Heart left ventricle (tissue), 16 donors: Measurements from ENCODE around the gene TANK. TPM values are rescaled to one million over a fixed set of nuclear protein-coding genes. Genes with fewer than 3 reads are reported as not detected.

Experiments used
- ATAC-seq, 4 donors: fragments of 200-7000 bp; cut with Tn5 transposase; one replicate each; pipeline ENCODE4 v1.9.1; 2020 to 2022; ENCODE audit warnings: moderate library complexity in 4 of 4, mild to moderate bottlenecking in 3 of 4, moderate number of reproducible peaks in 1 of 4
- DNase-seq, 5 donors: peaks; one replicate each; pipeline ENCODE4 v3.0.0-alpha.2; 2020
- H3K27ac ChIP-seq, 12 donors: fragments of 200-600 bp; sonication (generic) in 4 of 12; one replicate each; pipeline versions ENCODE4 v1.5.0 to v1.8.0; 2016 to 2022; ENCODE audit warnings: mild to moderate bottlenecking in 2 of 12
- H3K27me3 ChIP-seq, 9 donors: fragments of 200-600 bp; sonication (generic) in 2 of 9; one replicate each; pipeline versions ENCODE4 v1.5.1 to v1.8.0; 2016 to 2022; ENCODE audit warnings: mild to moderate bottlenecking in 3 of 9
- H3K36me3 ChIP-seq, 9 donors: fragments of 200-600 bp; sonication (generic) in 2 of 9; one replicate each; pipeline versions ENCODE4 v1.5.0 to v1.8.0; 2018 to 2022; ENCODE audit warnings: mild to moderate bottlenecking in 2 of 9
- H3K4me1 ChIP-seq, 12 donors: fragments of 200-600 bp; sonication (generic) in 4 of 12; one replicate each; pipeline versions ENCODE4 v1.5.0 to v1.8.0; 2016 to 2022; ENCODE audit warnings: mild to moderate bottlenecking in 3 of 12
- H3K4me3 ChIP-seq, 12 donors: fragments of 200-600 bp; sonication (generic) in 4 of 12; one replicate each; pipeline versions ENCODE4 v1.5.0 to v1.8.0; 2017 to 2022; ENCODE audit warnings: mild to moderate bottlenecking in 9 of 12, moderate library complexity in 4 of 12
- H3K9me3 ChIP-seq, 12 donors: fragments of 200-600 bp; sonication (generic) in 4 of 12; one replicate each; pipeline versions ENCODE4 v1.5.0 to v1.8.0; 2016 to 2022; ENCODE audit warnings: mild to moderate bottlenecking in 1 of 12
- CTCF ChIP-seq, 12 donors: fragments of 200-600 bp; sonication (generic) in 4 of 12; IDR thresholded peaks; one replicate each; pipeline versions ENCODE4 v1.5.0 to v1.8.0; 2018 to 2022; ENCODE audit warnings: antibody characterized with exemption in 12 of 12, mild to moderate bottlenecking in 5 of 12
- POLR2A ChIP-seq, 2 donors: fragments of 450-650 bp; IDR thresholded peaks; one replicate each; pipeline ENCODE4 v1.6.1; 2017; ENCODE audit warnings: antibody characterized with exemption in 2 of 2, mild to moderate bottlenecking in 2 of 2, moderate library complexity in 2 of 2
- WGBS, 4 donors: extraction: QIAGEN DNeasy Blood & Tissue Kit in 2 of 4; methylation state at CpG; one replicate each; pipeline versions ENCODE4 v1.1.5 to v1.1.7; 2013 to 2018; 5-methylcytosine and 5-hydroxymethylcytosine counted together
- intact Hi-C, 10 donors: fragments of 100-400 bp; cut with DNase I; formaldehyde crosslinking; loops; one replicate each; pipeline versions ENCODE4 v1.11.1 to v1.14.2; 2022
- polyA plus RNA-seq, 2 donors: library from polyadenylated mRNA; stranded (reverse); fragments of 200-250 nt; gene quantifications; one replicate each; pipeline ENCODE4 v1.2.3, GENCODE V29; 2013
- total RNA-seq, 9 donors: library from RNA; depleted of rRNA in 2 of 9; stranded (reverse); fragments of >200 nt in 2 of 9; fragmentation: NEBNext Ultra II Directional in 3 of 9; extraction: Animal tissue kit (Norgen Biotek cat#: 25700) in 3 of 9; gene quantifications; one replicate each; pipeline versions ENCODE4 v1.1.0 to v1.2.4, GENCODE V29; 2016 to 2023
- donor health status: ischemic (EF 13 %, LVEDD 7.1; RV severe dilation, severe dysfunction).
- donor health status: healthy with polysubstance abuse.
- donor health status: DM: no; HTN: yes; CAD: no.
- donor health status: DM: no; HTN: no; CAD: no.
- donor health status: ischemic (EF 25% LVEDD 6.9; RV normal size, moderate dysfunction).
- donor health status: ischemic (EF 25% LVEDD 5.7; RV mildly dilated, moderate dysfunction).
- donor health status: healthy.
- donor health status: DM: yes; HTN: yes; CAD: no.
- donor health status: ischemic (EF 35%, LVEDD 5.7; RV mildly dilated, moderate dysfunction).
- donor health status: nonischemic (EF 11% LVEDD 7.7; RV severe dilation, severe dysfunction).
- donor health status: DM: yes; HTN: yes; CAD: no.
- donor health status: PGD.
- donor health status: ischemic (EF 29% LVEDD 5.4; RV normal size, mild dysfunction).
- donor health status: nonischemic (EF 23%, LVEDD 6.1; RV moderate dilation, normal function).

TANK gene
- total and polyA plus RNA-seq, 11 donors, result 15.4 to 58.5 (median 32.4) TPM

DNA sequence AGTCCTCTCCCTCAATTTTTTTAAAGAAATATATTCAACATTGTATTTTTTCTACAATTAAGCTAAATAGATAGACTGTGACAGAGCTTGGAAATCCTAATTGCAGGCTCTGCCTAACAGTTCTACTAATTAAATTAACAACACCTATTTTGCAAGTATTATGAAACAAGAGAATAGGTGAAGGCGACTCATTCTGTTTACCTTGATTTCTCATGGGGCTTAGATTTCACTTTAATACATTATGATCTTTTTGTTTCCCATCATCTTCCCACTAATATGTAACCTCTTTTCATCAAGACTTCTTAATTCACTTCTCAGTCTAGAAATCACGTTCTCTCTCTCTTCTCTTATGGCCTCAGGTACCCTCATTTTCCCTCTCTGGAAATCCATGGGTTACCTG lies 42.7 kb upstream of the TANK start:
- ATAC-seq, result no peak
- 93 to 96% (median 95%) methylated on average over 2 of the region's 2 CpGs for WGBS, 4 donors

DNA sequence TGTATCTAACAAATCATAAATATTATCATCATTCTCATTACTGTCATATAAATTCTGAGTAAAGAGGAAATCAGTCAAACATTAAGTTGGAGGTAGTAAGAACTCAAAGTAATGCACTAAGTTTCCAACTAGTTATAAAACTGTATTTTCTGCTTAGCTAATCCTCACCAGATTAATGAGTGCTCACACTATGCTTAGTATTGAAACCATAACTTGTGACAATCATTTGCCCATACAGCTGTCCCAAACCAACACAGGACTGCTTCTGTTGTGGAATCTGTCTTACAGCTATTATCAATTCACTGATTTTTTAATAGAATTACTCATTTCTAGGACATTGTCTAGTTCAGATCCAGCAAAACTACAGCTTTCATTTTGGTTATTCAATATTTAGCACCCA lies 41.5 kb upstream of the TANK start:
- Histone ChIP-seq H3K9me3 (no peaks in the 10 kb centered on the region), H3K4me3 (no peak overlapping the region), H3K27me3 (no peaks in the 10 kb centered on the region), H3K27ac (no peak overlapping the region), H3K4me1 (peaks cover 0 to 34% (median 11%) of the 10 kb centered on the region in 12 donors), H3K36me3 (no peaks in the 10 kb centered on the region)
- intact Hi-C loops, result no loop called here
- no peak for TF ChIP-seq CTCF (IDR thresholded peaks at IDR 0.05)
- no peak for TF ChIP-seq POLR2A (IDR thresholded peaks at IDR 0.05)
- no peak for DNase-seq
- no peak for ATAC-seq

More for the DNA sequence above, 42.7 kb upstream of the TANK start:
- Histone ChIP-seq H3K9me3 (no peaks in the 10 kb centered on the region), H3K27ac (no peak overlapping the region), H3K27me3 (no peaks in the 10 kb centered on the region), H3K4me1 (peaks cover 0 to 22% (median under 1%) of the 10 kb centered on the region in 12 donors), H3K4me3 (no peak overlapping the region), H3K36me3 (no peaks in the 10 kb centered on the region)
- intact Hi-C loops, result no loop called here
- no peak for DNase-seq
- no peak for TF ChIP-seq CTCF (IDR thresholded peaks at IDR 0.05)
- no peak for TF ChIP-seq POLR2A (IDR thresholded peaks at IDR 0.05)

GRCh38 chr2:161119483-161119882 lies 40.7 kb upstream of the TANK start:
- Histone ChIP-seq H3K27ac (no peak overlapping the region), H3K27me3 (no peaks in the 10 kb centered on the region), H3K4me1 (peaks cover 0 to 42% (median 14%) of the 10 kb centered on the region in 12 donors), H3K9me3 (no peaks in the 10 kb centered on the region), H3K4me3 (no peak overlapping the region), H3K36me3 (no peaks in the 10 kb centered on the region)
- intact Hi-C loops, result no loop called here
- TF ChIP-seq CTCF (IDR thresholded peaks at IDR 0.05), result no peak
- TF ChIP-seq POLR2A (IDR thresholded peaks at IDR 0.05), result no peak
- ATAC-seq (no peak), DNase-seq (no peak)

- intact Hi-C loops, result no loop called here
- Histone ChIP-seq H3K9me3 (no peaks in the 10 kb centered on the region), H3K27ac (no peak overlapping the region), H3K4me1 (peaks cover 0 to 33% (median 14%) of the 10 kb centered on the region in 12 donors), H3K4me3 (no peak overlapping the region), H3K27me3 (no peaks in the 10 kb centered on the region), H3K36me3 (no peaks in the 10 kb centered on the region)
- no peak for DNase-seq
- no peak for TF ChIP-seq CTCF (IDR thresholded peaks at IDR 0.05)
- no peak for TF ChIP-seq POLR2A (IDR thresholded peaks at IDR 0.05)
- ATAC-seq, result no peak
- 79 to 88% (median 83%) methylated on average over 6 of the region's 6 CpGs for WGBS, 4 donors
These were observed 39.5 kb upstream of the TANK start for GRCh38 chr2:161120775-161121174.
